ENCODE results near the gene NSFL1C.

NSFL1C gene

GRCh38 chr20:1457992-1458391 is 8.7 kb downstream of the NSFL1C start:
- DNase-seq, result no peak

GRCh38 chr20:1456300-1456699 is 10.3 kb downstream of the NSFL1C start:
- no peak for DNase-seq

DNA sequence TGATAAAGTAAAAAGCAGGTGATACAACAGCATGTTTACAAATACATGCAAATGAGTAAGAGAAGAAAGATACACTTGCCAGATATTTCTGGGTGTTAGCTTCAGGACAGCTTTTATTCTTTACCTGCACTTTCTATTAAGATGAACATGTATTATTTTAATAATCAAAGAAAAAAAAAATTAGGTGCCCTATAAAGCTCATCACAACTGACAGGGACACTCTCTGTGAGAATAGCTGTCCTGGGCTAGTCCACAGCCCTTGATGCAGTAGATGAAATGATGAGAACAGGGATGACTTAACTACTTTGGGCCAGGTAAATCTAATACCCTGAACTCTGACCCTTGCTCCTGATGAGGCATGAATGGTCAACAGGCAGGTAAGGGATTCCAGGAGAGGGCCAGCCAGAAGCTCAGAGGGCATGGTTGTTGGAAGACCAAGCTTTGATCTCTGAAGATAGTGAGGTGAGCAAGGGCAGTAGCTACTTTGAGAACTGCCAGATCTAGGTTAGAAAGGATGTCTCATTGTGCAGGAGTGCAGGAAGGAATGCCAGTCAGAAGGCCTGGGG is 15.6 kb downstream of the NSFL1C start:
- no peak for DNase-seq

DNA sequence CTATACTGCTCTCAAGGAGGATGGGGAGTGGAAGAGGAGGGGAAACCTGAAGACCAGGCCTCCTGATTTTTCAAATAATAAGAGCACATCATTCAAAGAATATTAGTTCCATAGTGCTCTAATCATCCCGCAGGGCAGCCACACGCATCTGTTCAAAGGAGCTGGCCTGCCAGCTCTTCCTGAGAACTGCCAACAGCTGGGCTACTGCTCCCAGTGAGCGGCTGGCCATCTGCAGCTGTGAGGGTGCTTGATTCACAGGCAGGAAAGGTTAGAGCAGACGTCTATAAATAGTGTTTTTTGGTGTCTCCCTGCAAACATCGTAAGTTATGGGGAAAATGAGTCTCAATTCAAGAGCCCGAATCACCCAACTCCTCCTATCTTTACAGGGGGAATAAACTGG is 17.3 kb downstream of the NSFL1C start:
- DNase-seq, result no peak

- DNase-seq, result no peak
Measured at GRCh38 chr20:1448081-1448620, 18.5 kb downstream of the NSFL1C start.

- no peak for DNase-seq
Measured at GRCh38 chr20:1446536-1446935, 20.1 kb downstream of the NSFL1C start.

GRCh38 chr20:1443085-1443484 is 23.6 kb downstream of the NSFL1C start:
- no peak for DNase-seq

DNA sequence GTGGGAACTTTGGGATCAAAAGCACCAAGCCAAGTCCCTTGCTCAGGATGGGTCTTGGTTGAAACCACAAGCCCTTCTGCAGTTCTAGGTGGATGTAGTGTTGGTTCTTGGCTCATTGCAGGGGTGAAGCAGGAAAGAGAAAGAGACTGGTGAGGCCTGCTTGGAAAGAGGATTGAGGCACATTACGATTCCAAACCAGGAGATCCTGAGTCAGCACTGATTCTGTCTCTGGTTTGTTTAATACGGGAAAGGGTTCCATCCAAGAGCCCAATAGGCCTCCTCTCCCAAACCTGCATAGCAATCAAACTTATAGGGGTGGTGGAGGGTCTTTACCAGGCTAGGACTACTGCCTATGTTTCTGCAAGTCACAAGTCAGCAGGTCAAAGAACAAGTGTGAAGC is 24.3 kb downstream of the NSFL1C start:
- no peak for DNase-seq

GRCh38 chr20:1441133-1441532 is 25.5 kb downstream of the NSFL1C start:
- DNase-seq, result no peak

DNA sequence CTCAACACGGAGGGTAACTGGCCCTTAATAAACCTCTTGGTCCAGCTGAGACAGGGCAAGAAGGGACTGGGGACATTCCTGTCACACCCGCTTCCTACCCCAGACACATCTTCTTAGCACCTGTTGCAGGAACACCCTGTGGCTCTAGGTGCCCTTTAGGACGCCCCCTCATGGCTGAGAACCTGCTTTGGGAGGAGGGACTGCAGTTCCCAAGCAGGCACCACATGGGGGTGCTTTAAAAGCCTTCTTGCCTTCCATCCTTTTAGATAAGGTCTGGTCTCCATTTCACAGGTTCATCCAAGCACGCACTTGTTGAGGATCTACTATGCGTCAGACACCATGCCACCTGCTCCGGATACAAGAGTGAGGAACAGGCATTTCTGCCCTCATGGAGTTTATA is 26.6 kb downstream of the NSFL1C start:
- DNase-seq, result no peak

DNA sequence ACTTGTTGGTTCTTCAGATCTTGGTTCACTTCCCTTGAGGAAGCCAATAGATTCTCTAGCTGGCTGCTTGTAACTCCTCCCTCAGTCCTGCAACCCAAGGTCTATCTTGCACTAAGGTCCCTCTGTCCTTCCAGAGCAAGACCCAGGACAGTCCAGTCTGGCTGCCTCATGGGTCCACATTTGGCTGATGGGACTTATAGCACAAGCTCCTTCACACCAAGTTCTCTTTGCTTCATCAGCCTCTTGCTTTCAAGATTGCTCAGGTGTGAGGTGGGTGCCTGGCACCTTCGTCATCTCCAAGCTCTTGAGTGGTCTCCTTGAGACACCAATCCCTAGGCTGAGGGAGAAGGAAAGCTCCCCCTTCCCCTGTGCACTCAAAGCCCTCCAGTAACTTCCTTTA is 28.3 kb downstream of the NSFL1C start:
- no peak for DNase-seq

GRCh38 chr20:1437235-1437904 is 29.3 kb downstream of the NSFL1C start:
- peak; percentile 34 for DNase-seq

GRCh38 chr20:1436263-1436662 is 30.4 kb downstream of the NSFL1C start:
- DNase-seq, result no peak

DNA sequence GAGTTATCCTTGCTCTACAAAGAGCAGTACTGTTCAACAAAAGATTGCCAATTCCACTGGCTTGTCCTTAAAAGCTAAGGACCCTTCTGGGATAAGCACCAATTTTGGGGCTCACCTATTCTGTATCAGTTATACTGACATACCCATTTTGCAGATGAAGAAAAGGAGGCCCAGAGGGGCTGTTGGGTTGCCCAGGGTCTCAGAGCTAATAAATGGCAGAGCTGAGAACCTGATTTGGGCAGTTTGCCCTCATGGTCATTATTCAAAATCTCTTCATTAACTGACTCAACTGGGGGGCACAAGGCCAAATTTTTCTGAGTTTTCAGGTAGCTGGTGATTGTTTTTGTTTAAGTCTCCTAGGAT is 31.3 kb downstream of the NSFL1C start:
- no peak for DNase-seq

DNA sequence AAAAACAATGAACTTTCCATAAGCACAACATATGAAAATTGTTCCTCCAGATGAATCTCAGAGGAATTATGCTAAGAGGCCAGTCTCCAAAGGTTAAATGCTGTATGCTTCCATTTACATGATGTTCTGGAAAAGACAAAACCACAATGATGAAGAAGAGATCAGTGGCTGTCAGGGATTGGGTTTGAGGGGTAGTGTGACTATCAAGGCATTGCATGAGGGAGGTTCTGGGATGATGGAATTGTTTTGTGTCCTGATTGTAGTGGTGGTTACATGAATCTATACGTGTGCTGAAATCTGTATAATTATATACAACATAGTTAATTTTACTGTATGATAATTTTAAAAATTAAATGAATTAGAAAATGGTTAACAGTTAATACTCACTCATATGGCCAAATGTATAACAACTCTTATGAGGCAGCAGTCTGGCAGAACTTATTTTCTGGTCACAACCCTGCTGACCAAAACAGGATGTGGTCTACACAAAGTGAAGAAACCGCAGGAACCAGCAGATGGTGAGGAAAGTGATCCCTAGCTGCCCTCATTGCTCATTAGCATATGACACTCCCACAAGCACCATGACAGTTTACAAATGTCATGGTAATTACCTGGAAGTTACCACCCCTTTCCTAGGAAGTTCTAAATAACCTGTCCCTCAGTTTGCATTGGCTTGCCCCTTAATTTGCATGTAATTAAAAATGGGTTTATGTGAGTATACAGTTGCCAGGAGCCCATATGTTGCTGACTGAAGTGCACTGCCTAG is 31.9 kb downstream of the NSFL1C start:
- DNase-seq, result peak; percentile 78

DNA sequence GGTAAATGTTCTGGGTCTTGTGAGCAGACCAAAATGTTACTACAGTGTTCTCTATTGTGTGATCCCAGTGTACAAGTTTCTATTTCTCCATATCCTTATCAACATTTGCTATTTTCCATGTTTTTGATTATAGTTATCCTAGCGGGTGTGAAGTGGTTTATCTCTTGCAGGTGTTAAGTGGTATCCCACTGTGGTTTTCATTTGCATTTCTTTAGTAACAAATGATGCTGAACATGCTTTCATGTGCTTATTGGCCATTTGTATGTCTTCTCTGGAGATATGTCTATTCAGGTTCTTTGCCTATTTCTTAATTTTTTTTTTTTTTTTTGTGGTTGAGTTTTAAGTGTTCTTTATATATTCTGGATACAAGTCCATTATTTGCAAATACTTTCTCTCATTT is 35.5 kb downstream of the NSFL1C start:
- no peak for DNase-seq

GRCh38 chr20:1430004-1430451 is 36.6 kb downstream of the NSFL1C start:
- DNase-seq, result no peak

GRCh38 chr20:1429143-1429728 is 37.4 kb downstream of the NSFL1C start:
- DNase-seq, result no peak

- no peak for DNase-seq
Measured at GRCh38 chr20:1427457-1428054, 39.1 kb downstream of the NSFL1C start.

- DNase-seq, result no peak
Measured at GRCh38 chr20:1426231-1426849, 40.3 kb downstream of the NSFL1C start.

DNA sequence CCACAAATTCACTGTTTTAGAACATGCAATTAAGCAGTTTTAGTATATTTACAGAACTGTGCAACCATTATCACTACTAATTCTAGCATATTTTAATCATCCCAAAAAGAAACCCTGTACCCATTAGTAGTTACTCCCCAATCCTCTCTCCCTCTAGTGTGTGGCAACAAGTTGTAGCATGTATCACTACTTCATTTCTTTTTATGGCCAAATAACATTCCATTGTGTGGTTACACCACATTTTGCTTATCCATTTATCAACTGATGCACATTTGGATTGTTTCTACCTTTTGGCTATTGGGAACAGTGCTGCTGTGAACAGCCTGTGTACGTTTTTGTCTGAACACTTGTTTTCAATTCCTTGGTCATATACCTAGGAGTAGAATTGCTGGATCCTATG is 42.3 kb downstream of the NSFL1C start:
- DNase-seq, result no peak

DNA sequence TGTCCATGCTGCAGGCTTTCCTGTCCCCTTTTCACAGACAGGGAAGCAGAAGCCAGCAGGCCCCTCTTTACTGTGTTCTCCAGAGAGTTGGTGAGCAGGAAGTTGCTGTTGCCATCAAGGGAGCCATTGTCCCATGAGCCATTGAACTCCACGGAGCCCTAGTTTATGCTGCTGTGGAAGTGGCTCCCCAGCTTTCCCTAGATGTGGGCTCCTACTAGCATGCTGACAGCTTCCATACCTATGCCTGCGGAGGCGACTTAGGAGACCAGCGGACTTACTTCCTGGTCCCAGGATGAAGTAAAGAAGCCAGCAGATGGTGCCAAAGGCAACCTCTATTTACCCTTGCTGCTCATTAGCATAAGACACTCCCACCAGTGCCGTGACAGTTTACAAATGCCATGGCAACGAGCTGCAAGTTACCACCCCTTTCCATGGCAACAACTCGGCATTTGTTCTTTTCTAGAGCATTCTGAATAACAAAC is 43.0 kb downstream of the NSFL1C start:
- no peak for DNase-seq

GRCh38 chr20:1423206-1423605 is 43.4 kb downstream of the NSFL1C start:
- DNase-seq, result no peak
